ENCODE data around the gene TICAM1.

- TF ChIP-seq CTCF (conservative IDR thresholded peaks at IDR 0.05; ENCODE audit: low read depth, low read length) (no peak), EZH2 (IDR thresholded peaks at IDR 0.05; ENCODE audit: borderline replicate concordance, low read depth, low read length, poor library complexity, severe bottlenecking) (no peak)
Observed at GRCh38 chr19:4847190-4847973, 15.9 kb upstream of the TICAM1 start.
